WERI-Rb-1 (cell line): Measurements from ENCODE around the gene GDPD5.
A peak's percentile ranks its signal among the peaks of the same experiment; 100 is the strongest.

Experiments
- DNase-seq: peaks from one replicate; pipeline ENCODE4 v3.0.0-alpha.2; 2020
- H3K27ac ChIP-seq: fragments of 250-450 bp; sonication (Bioruptor Pico); 2 replicates; pipeline ENCODE4 v1.5.1; 2020; ENCODE audit warnings: mild to moderate bottlenecking, moderate library complexity
- H3K27me3 ChIP-seq: fragments of 250-450 bp; sonication (Bioruptor Pico); 2 replicates; pipeline ENCODE4 v1.5.1; 2021; ENCODE audit warnings: mild to moderate bottlenecking, low read depth, moderate library complexity; ENCODE audit not compliant: insufficient read depth, severe bottlenecking
- H3K36me3 ChIP-seq: fragments of 250-450 bp; sonication (Bioruptor Pico); 2 replicates; pipeline ENCODE4 v1.5.1; 2020; ENCODE audit warnings: mild to moderate bottlenecking, moderate library complexity
- H3K4me3 ChIP-seq: 2 replicates; pipeline ENCODE4 v1.5.1; 2011; ENCODE audit warnings: low read depth, mild to moderate bottlenecking, control low read depth, low read length
- H3K9me3 ChIP-seq: fragments of 250-450 bp; sonication (Bioruptor Pico); 2 replicates; pipeline ENCODE4 v1.5.1; 2021; ENCODE audit warnings: mild to moderate bottlenecking, moderate library complexity; ENCODE audit not compliant: severe bottlenecking
- TF ChIP-seq, protein P1 (sequence below): IDR thresholded peaks from 2 replicates; pipeline ENCODE4 v1.5.1; 2011; ENCODE audit warnings: low read depth, mild to moderate bottlenecking, control low read depth, inconsistent platforms, low read length

GDPD5 gene

DNA sequence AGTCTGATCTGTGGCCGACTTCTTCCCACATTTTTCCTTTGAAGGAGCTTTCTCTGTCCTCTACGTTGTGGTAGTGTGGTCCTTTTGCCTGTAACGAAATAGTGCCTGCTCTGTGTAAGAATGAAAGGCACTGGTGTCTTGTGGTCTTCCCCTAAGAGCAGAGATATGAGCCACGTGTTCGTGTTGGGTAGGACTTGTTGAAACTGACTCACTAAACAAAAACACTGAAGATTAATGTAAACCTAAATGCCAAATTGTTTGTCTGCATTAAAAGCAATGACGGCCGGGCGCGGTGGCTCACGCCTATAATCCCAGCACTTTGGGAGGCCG lies 136.5 kb downstream of the GDPD5 start:
- H3K36me3 ChIP-seq: no peaks in the 10 kb centered on the region
- H3K9me3 ChIP-seq: no peaks in the 10 kb centered on the region
- no peak for DNase-seq
- no peaks in the 10 kb centered on the region for H3K27me3 ChIP-seq
- TF ChIP-seq, protein P1, sequence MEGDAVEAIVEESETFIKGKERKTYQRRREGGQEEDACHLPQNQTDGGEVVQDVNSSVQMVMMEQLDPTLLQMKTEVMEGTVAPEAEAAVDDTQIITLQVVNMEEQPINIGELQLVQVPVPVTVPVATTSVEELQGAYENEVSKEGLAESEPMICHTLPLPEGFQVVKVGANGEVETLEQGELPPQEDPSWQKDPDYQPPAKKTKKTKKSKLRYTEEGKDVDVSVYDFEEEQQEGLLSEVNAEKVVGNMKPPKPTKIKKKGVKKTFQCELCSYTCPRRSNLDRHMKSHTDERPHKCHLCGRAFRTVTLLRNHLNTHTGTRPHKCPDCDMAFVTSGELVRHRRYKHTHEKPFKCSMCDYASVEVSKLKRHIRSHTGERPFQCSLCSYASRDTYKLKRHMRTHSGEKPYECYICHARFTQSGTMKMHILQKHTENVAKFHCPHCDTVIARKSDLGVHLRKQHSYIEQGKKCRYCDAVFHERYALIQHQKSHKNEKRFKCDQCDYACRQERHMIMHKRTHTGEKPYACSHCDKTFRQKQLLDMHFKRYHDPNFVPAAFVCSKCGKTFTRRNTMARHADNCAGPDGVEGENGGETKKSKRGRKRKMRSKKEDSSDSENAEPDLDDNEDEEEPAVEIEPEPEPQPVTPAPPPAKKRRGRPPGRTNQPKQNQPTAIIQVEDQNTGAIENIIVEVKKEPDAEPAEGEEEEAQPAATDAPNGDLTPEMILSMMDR: no peak
- no peak overlapping the region for H3K27ac ChIP-seq
- no peak overlapping the region for H3K4me3 ChIP-seq

DNA sequence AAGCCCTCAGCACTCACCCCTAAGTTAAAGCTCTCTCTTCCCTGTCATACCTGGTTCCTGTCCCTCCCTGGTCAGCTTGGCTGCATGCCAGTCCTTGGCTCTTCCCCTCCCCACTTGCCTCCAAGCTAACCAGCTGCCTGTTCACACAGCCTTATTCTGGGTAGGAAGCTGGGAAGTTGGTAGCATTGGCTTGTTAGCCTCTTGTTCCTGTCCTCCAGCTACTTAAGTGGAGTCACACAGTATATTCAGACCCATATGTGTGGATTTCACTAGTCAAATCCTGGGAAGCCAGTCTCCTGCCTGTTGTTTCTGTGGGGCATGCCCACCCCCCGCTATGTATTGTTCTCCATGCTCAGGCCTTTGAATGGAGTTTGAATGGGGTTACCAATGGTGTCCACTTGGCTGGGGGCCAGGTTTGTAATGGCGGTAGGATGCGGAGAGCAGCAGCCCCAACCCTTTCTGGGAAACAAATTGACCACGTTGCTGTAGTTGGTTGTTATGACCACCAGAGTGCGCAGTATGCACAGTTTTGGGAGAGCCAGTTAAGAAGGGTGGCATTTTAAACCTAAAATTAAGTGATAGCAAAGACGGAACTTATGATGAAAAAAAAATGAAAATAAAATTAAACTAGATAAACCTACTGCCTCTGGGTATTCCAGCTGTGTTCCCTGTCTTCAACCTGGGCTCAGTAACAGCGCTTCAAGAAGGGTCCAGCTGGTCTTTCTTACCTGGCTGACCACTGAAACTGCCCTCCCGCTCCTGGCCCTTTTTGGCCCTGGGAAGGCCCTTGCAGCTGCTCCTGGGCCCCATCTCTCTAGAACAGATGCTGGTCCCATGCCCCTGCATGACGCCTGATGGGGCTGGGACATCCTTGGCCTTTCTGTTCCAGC lies 137.1 kb downstream of the GDPD5 start:
- TF ChIP-seq, protein P1: peak; percentile 69

DNA sequence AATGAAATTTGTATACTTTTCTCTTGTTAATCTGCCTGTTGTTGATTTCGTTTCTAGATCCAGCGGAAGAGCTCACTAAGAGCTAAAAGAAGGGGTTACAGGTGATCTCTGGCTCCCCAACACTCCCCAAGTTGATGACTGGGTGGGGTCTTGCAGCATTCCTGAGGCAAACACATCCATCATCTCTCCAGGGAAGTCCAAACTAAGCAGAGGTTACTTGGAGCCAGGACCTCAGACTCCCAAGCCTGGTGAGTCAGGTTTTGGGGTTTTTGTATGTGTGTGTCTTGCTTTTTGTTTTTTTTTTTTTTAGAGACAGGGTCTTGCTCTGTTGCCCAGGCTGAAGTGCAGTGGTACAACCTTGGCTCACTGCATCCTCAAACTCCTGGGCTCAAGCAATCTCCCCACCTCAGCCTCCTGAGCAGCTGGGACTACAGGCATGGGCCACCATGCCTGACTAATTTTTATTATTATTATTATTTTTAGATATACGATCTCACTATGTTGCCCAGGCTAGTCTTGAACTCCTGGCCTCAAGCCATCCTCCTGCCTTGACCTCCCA lies 137.9 kb downstream of the GDPD5 start:
- TF ChIP-seq, protein P1: no peak
- H3K9me3 ChIP-seq: no peaks in the 10 kb centered on the region
- no peaks in the 10 kb centered on the region for H3K27me3 ChIP-seq
- no peaks in the 10 kb centered on the region for H3K36me3 ChIP-seq
- H3K27ac ChIP-seq: no peak overlapping the region
- no peak for DNase-seq
- H3K4me3 ChIP-seq: no peak overlapping the region

More for the DNA sequence above, 137.1 kb downstream of the GDPD5 start:
- no peaks in the 10 kb centered on the region for H3K27me3 ChIP-seq
- DNase-seq: peak; percentile 70
- no peaks in the 10 kb centered on the region for H3K9me3 ChIP-seq
- H3K36me3 ChIP-seq: no peaks in the 10 kb centered on the region
- H3K4me3 ChIP-seq: no peak overlapping the region
- H3K27ac ChIP-seq: no peak overlapping the region

DNA sequence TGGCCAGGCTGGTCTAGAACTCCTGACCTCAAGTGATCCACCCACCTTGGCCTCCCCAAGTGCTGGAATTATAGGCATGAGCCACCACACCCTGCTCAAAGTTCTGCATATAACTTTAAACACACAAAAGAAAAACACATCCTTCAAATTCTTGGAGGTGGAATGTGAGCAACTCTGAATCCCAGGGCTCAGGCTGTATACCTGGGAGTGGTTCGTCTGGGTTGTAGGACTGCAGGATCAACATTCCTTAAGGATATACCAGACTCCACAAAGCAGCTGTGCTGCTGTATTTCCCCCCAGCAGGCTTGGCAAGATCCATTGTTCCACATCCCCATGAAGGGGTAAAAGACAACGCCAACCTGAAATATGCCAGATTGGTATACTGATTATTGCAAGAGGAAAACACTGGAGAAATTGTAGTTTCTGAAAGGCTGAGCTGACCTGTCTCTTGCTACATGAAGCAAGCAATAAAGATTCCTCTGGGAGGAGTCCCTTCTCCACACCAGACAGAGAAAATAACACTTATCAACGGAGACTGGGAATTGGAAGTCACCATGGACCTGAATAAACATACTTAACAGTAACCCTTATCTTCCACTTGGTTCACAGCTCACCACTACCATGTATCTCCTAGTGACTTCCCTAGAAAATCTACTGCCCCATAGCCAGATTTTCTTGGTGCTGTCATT lies 138.7 kb downstream of the GDPD5 start:
- TF ChIP-seq, protein P1: no peak
- Histone ChIP-seq H3K27ac (no peak overlapping the region), H3K36me3 (no peaks in the 10 kb centered on the region), H3K4me3 (no peak overlapping the region), H3K9me3 (no peaks in the 10 kb centered on the region), H3K27me3 (no peaks in the 10 kb centered on the region)
- no peak for DNase-seq
